Activated B cell treated with CpG ODN at 0.5 μM for 24 hours (primary cell): ENCODE results near the gene IFITM10. TPM values are rescaled to one million over a fixed set of nuclear protein-coding genes. Genes with fewer than 3 reads are reported as not detected.

ENCODE experiments used
- ATAC-seq: fragments of 200-7000 bp; cut with Tn5 transposase; one replicate; pipeline ENCODE4 v1.10.0; 2021; ENCODE audit warnings: low read depth, mild to moderate bottlenecking, moderate library complexity
- CTCF ChIA-PET: fragments of 350-600 bp; sonication (Branson Sonifier 250); formaldehyde crosslinking; loops from one replicate; lab custom pipeline; 2021; ENCODE audit warnings: antibody characterized with exemption; lab: Charles Lee
- POLR2A ChIA-PET: fragments of 350-600 bp; sonication (Branson Sonifier 250); formaldehyde crosslinking; loops from one replicate; lab custom pipeline; 2021; ENCODE audit warnings: antibody characterized with exemption; lab: Charles Lee
- DNase-seq: peaks from one replicate; pipeline ENCODE4 v3.0.0; 2022
- H3K27ac Mint-ChIP-seq: one replicate; pipeline ENCODE4 v1.8.0; 2020; ENCODE audit warnings: mixed read lengths
- H3K27me3 Mint-ChIP-seq: one replicate; pipeline ENCODE4 v1.8.0; 2021; ENCODE audit warnings: mixed read lengths
- H3K36me3 Mint-ChIP-seq: one replicate; pipeline ENCODE4 v1.8.0; 2021; ENCODE audit warnings: low read depth, mixed read lengths
- H3K4me1 Mint-ChIP-seq: one replicate; pipeline ENCODE4 v1.8.0; 2021; ENCODE audit warnings: mixed read lengths
- H3K4me3 Mint-ChIP-seq: one replicate; pipeline ENCODE4 v1.8.0; 2020; ENCODE audit warnings: mild to moderate bottlenecking, mixed read lengths
- H3K9me3 Mint-ChIP-seq: one replicate; pipeline ENCODE4 v1.8.0; 2020; ENCODE audit warnings: mixed read lengths
- CTCF ChIP-seq: fragments of 200-600 bp; IDR thresholded peaks from one replicate; pipeline ENCODE4 v1.8.0; 2022; ENCODE audit warnings: antibody characterized with exemption, mild to moderate bottlenecking
- intact Hi-C: fragments of 100-400 bp; cut with micrococcal nuclease; formaldehyde crosslinking; loops from one replicate; pipeline ENCODE4 v1.15.1; 2024
- total RNA-seq: library from RNA; stranded (reverse); gene quantifications from 2 replicates; pipeline ENCODE4 v1.2.3, GENCODE V29; 2022

Gene IFITM10
- total RNA-seq, 1 donor from 2014 or later = not detected

- no peak for ATAC-seq
- peaks cover 7% of the 10 kb centered on the region for H3K27me3 Mint-ChIP-seq
- no peak for DNase-seq
- H3K27ac Mint-ChIP-seq = no peak overlapping the region
- no peak for TF ChIP-seq CTCF
- CTCF ChIA-PET = no interaction called here
- H3K9me3 Mint-ChIP-seq = peaks cover 9% of the 10 kb centered on the region
- intact Hi-C loops = no loop called here
- H3K36me3 Mint-ChIP-seq = no peaks in the 10 kb centered on the region
- H3K4me1 Mint-ChIP-seq = peaks cover 30% of the 10 kb centered on the region
- POLR2A ChIA-PET = no interaction called here
- H3K4me3 Mint-ChIP-seq = no peak overlapping the region
These were observed 18.8 kb downstream of the IFITM10 start for GRCh38 chr11:1731451-1732059.

GRCh38 chr11:1730059-1730629 is 20.3 kb downstream of the IFITM10 start:
- CTCF ChIA-PET = no interaction called here
- POLR2A ChIA-PET = no interaction called here
- intact Hi-C loops = no loop called here
- ATAC-seq (no peak), DNase-seq (no peak)
- no peak overlapping the region for H3K27ac Mint-ChIP-seq
- no peaks in the 10 kb centered on the region for H3K9me3 Mint-ChIP-seq
- H3K4me3 Mint-ChIP-seq = no peak overlapping the region
- TF ChIP-seq CTCF = no peak
- H3K4me1 Mint-ChIP-seq = peaks cover 30% of the 10 kb centered on the region
- H3K27me3 Mint-ChIP-seq = peaks cover 9% of the 10 kb centered on the region
- no peaks in the 10 kb centered on the region for H3K36me3 Mint-ChIP-seq

GRCh38 chr11:1729692-1730011 is 20.7 kb downstream of the IFITM10 start:
- H3K4me1 Mint-ChIP-seq = peaks cover 30% of the 10 kb centered on the region
- no peaks in the 10 kb centered on the region for H3K36me3 Mint-ChIP-seq
- DNase-seq (no peak), ATAC-seq (no peak)
- ChIA-PET CTCF (no interaction called here), POLR2A (no interaction called here)
- no peak for TF ChIP-seq CTCF
- peaks cover 9% of the 10 kb centered on the region for H3K27me3 Mint-ChIP-seq
- H3K4me3 Mint-ChIP-seq = no peak overlapping the region
- H3K27ac Mint-ChIP-seq = no peak overlapping the region
- no peaks in the 10 kb centered on the region for H3K9me3 Mint-ChIP-seq
- intact Hi-C loops = no loop called here

- ChIA-PET CTCF (no interaction called here), POLR2A (no interaction called here)
- Mint-ChIP-seq H3K4me3 (peak overlapping the region; percentile 33), H3K27ac (peak overlapping the region; percentile 14), H3K36me3 (no peaks in the 10 kb centered on the region), H3K9me3 (no peaks in the 10 kb centered on the region), H3K4me1 (peaks cover 30% of the 10 kb centered on the region), H3K27me3 (peaks cover 9% of the 10 kb centered on the region)
- DNase-seq = no peak
- intact Hi-C loops = no loop called here
- no peak for TF ChIP-seq CTCF
- peak; percentile 78 for ATAC-seq
These were observed 21.3 kb downstream of the IFITM10 start for GRCh38 chr11:1728931-1729691.

DNA sequence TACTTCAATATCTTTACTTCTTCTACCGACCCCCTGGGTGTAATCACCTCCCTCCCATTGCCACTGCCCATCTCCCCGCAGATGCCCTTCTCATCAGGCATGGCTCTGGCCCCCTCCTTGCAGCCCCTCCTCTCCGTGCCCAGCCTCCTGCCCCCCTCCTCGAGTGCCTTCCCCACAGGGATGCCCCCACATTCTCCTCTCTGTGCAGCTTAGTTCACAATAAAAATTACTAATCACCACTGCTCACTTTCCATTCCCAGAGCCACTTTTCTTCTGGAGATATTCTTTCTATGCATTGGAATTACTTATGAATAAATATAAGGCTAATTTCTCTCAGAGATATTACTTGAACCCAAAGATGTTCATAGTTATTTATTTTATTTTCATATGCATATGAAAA is 22.1 kb downstream of the IFITM10 start:
- Mint-ChIP-seq H3K4me3 (no peak overlapping the region), H3K27me3 (peaks cover 7% of the 10 kb centered on the region), H3K27ac (no peak overlapping the region), H3K36me3 (no peaks in the 10 kb centered on the region), H3K9me3 (no peaks in the 10 kb centered on the region), H3K4me1 (peaks cover 24% of the 10 kb centered on the region)
- no peak for DNase-seq
- CTCF ChIA-PET = no interaction called here
- intact Hi-C loops = no loop called here
- POLR2A ChIA-PET = no interaction called here
- ATAC-seq = no peak
- no peak for TF ChIP-seq CTCF
